ENCODE data around the gene UNC5B. TPM values are rescaled to one million over a fixed set of nuclear protein-coding genes. Genes with fewer than 3 reads are reported as not detected.

The UNC5B gene
- total RNA-seq, 1 experiment from 2014 or later, result 22.0 TPM

GRCh38 chr10:71290806-71291527 is 78.6 kb downstream of the UNC5B start:
- Histone ChIP-seq H3K27ac (ENCODE audit: low read depth, low read length) (no peak overlapping the region), H3K4me3 (replicated peaks in 1 of 2; ENCODE audit: low read depth in 1 of 2, low read length in 2 of 2) (no peak overlapping the region), H3K4me2 (ENCODE audit: low read length) (no peak overlapping the region), H3K27me3 (ENCODE audit: insufficient read depth, low read length) (no peaks in the 10 kb centered on the region), H3K9me3 (ENCODE audit: control insufficient read depth in 1 of 2, insufficient read depth in 1 of 2, low read depth in 1 of 2, low read length in 2 of 2) (no peaks in the 10 kb centered on the region), H2AFZ (ENCODE audit: low read depth, low read length, poor library complexity, severe bottlenecking) (no peak overlapping the region), H3K36me3 (ENCODE audit: control insufficient read depth in 1 of 2, insufficient read depth in 2 of 2, low read length in 2 of 2) (peaks cover 0 to 12% of the 10 kb centered on the region in 2 experiments; a peak in 2 of 4 replicates), H3K4me1 (ENCODE audit: control insufficient read depth in 1 of 2, insufficient read depth in 2 of 2, low read length in 2 of 2) (no peaks in the 10 kb centered on the region), H3K9ac (ENCODE audit: low read length) (no peak overlapping the region), H4K20me1 (ENCODE audit: insufficient read depth) (no peaks in the 10 kb centered on the region), H3K9me2 (ENCODE audit: insufficient read depth) (no peaks in the 10 kb centered on the region), H3K79me2 (ENCODE audit: insufficient read depth, low read length) (no peaks in the 10 kb centered on the region)
- no TSS peak for BruUV-seq (replicated peaks)
- ChIA-PET POLR2A (no interaction called here), RAD21 (ENCODE audit: low non-redundant PET in 1 of 2, low total read pairs in 2 of 2, uncharacterized antibody in 2 of 2, unreplicated experiment in 2 of 2) (no interaction called here), CTCF (no interaction called here)
- ATAC-seq, result no peak
- no peak for TF ChIP-seq TCF7L2 (IDR thresholded peaks at IDR 0.05; ENCODE audit: borderline replicate concordance, extremely low read depth, insufficient read depth, insufficient read length)
- DNase-seq (ENCODE audit: low read depth, low spot score), result no peak
- intact Hi-C loops (cut with micrococcal nuclease), result no loop called here

- Histone ChIP-seq H3K4me2 (ENCODE audit: low read length) (no peak overlapping the region), H3K27ac (ENCODE audit: low read depth, low read length) (no peak overlapping the region), H3K9me3 (ENCODE audit: control insufficient read depth in 1 of 2, insufficient read depth in 1 of 2, low read depth in 1 of 2, low read length in 2 of 2) (no peaks in the 10 kb centered on the region), H3K79me2 (ENCODE audit: insufficient read depth, low read length) (no peaks in the 10 kb centered on the region), H3K36me3 (ENCODE audit: control insufficient read depth in 1 of 2, insufficient read depth in 2 of 2, low read length in 2 of 2) (peaks cover 0 to 12% of the 10 kb centered on the region in 2 experiments; a peak in 2 of 4 replicates), H3K27me3 (ENCODE audit: insufficient read depth, low read length) (no peaks in the 10 kb centered on the region), H3K4me3 (replicated peaks in 1 of 2; ENCODE audit: low read depth in 1 of 2, low read length in 2 of 2) (no peak overlapping the region), H3K9ac (ENCODE audit: low read length) (no peak overlapping the region), H3K9me2 (ENCODE audit: insufficient read depth) (no peaks in the 10 kb centered on the region), H2AFZ (ENCODE audit: low read depth, low read length, poor library complexity, severe bottlenecking) (no peak overlapping the region), H3K4me1 (ENCODE audit: control insufficient read depth in 1 of 2, insufficient read depth in 2 of 2, low read length in 2 of 2) (no peaks in the 10 kb centered on the region), H4K20me1 (ENCODE audit: insufficient read depth) (no peaks in the 10 kb centered on the region)
- POLR2A ChIA-PET, result no interaction called here
- BruUV-seq (replicated peaks), result no TSS peak
- ATAC-seq (no peak), DNase-seq (ENCODE audit: low read depth, low spot score) (no peak)
- CTCF ChIA-PET, result interaction anchor here (2.0 kb wide), 1 partner anchor 22 kb away, joined by 6 read pairs; no protein-coding TSS in a partner anchor
- no peak for TF ChIP-seq POLR2A (IDR thresholded peaks at IDR 0.05; ENCODE audit: borderline replicate concordance, extremely low read depth, insufficient read depth, insufficient read length)
- no peak for TF ChIP-seq RAD21 (IDR thresholded peaks at IDR 0.05; ENCODE audit: low read depth)
- TF ChIP-seq REST (IDR thresholded peaks at IDR 0.05; ENCODE audit: low read depth), result no peak
- RAD21 ChIA-PET (ENCODE audit: low non-redundant PET in 1 of 2, low total read pairs in 2 of 2, uncharacterized antibody in 2 of 2, unreplicated experiment in 2 of 2), result no interaction called here
- intact Hi-C loops (cut with micrococcal nuclease), result no loop called here
Measured at GRCh38 chr10:71291528-71291900, 79.1 kb downstream of the UNC5B start.

Data from HCT116 (cell line).